ENCODE results near the gene CHPF. TPM values are rescaled to one million over a fixed set of nuclear protein-coding genes. Genes with fewer than 3 reads are reported as not detected.

The CHPF gene, protein sequence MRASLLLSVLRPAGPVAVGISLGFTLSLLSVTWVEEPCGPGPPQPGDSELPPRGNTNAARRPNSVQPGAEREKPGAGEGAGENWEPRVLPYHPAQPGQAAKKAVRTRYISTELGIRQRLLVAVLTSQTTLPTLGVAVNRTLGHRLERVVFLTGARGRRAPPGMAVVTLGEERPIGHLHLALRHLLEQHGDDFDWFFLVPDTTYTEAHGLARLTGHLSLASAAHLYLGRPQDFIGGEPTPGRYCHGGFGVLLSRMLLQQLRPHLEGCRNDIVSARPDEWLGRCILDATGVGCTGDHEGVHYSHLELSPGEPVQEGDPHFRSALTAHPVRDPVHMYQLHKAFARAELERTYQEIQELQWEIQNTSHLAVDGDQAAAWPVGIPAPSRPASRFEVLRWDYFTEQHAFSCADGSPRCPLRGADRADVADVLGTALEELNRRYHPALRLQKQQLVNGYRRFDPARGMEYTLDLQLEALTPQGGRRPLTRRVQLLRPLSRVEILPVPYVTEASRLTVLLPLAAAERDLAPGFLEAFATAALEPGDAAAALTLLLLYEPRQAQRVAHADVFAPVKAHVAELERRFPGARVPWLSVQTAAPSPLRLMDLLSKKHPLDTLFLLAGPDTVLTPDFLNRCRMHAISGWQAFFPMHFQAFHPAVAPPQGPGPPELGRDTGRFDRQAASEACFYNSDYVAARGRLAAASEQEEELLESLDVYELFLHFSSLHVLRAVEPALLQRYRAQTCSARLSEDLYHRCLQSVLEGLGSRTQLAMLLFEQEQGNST
- total RNA-seq, result 10 to 100 TPM; 16.6 to 18.4 TPM

DNA sequence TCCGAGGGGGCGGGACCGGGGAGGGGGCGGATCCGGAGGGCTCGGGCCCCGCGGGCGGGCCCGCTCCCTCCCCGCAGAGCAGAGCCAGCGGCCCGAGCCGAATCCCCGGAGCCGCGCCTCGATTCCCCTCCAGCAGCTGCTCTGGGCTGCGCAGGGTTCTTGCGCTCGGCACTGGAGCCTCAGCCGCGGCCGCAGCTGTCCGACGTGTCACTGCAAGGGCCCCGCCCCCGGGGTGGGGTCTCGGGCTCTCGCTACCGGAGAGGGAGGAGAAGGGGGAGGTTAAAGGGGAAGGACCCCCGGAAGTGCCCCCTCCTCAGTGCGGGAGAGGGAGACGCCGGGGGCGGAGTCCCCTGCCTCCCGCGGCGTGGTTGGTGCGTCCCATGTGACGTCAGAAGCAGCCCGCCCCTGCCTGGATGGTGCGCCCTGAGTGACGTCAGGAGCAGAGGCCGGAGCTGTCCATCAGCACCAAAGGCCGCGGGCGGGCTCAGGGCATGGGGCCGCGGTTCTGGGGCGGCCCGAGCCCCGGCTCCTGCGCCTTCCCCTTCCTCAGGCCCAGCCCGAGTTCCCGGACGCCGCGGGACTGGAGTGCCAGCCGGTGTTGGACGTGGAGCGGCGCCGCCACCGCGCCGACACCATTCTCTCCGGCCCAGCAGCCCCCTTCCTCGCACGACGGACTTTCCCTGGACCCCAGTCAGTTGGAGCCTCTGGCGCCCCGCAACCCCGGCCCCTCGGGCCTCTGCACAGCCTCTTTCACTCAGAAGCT is at the start of gene CHPF, which contains the start of gene TMEM198:
Gene CHPF, minus strand, starts transcription at position 214 of the 763 bp plus-strand sequence. CDS start 271 bp downstream, outside the sequence.
Gene TMEM198, plus strand, starts transcription at position 433 of the 763 bp plus-strand sequence. CDS start 700 bp downstream, outside the sequence.
- intact Hi-C loops (cut with micrococcal nuclease), result loop anchor here (5.0 kb wide), 2 partner anchors 54 to 144 kb away; partner anchors contain the start of gene STK11IP
- H3K36me3 Mint-ChIP-seq (ENCODE audit: low read depth), result peaks cover 8% of the 10 kb centered on the region
- H3K27ac Mint-ChIP-seq, result peak within 1 kb of the TSS; percentile 77
- peak; percentile 85 for ATAC-seq
- TF ChIP-seq, protein P1, sequence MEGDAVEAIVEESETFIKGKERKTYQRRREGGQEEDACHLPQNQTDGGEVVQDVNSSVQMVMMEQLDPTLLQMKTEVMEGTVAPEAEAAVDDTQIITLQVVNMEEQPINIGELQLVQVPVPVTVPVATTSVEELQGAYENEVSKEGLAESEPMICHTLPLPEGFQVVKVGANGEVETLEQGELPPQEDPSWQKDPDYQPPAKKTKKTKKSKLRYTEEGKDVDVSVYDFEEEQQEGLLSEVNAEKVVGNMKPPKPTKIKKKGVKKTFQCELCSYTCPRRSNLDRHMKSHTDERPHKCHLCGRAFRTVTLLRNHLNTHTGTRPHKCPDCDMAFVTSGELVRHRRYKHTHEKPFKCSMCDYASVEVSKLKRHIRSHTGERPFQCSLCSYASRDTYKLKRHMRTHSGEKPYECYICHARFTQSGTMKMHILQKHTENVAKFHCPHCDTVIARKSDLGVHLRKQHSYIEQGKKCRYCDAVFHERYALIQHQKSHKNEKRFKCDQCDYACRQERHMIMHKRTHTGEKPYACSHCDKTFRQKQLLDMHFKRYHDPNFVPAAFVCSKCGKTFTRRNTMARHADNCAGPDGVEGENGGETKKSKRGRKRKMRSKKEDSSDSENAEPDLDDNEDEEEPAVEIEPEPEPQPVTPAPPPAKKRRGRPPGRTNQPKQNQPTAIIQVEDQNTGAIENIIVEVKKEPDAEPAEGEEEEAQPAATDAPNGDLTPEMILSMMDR (IDR thresholded peaks at IDR 0.05), result no peak
- peak within 1 kb of the TSS; percentile 93 for H3K4me3 Mint-ChIP-seq
- POLR2A ChIA-PET, result interaction anchor here (0.9 to 1.5 kb wide), 2 partner anchors 8 to 52 kb away, joined by 3 to 4 read pairs; no protein-coding TSS in a partner anchor
- no peaks in the 10 kb centered on the region for H3K9me3 Mint-ChIP-seq
- CTCF ChIA-PET, result interaction anchor here (0.9 to 4.7 kb wide), 12 partner anchors 10 to 154 kb away, joined by 3 to 62 read pairs (median 6); partner anchors contain the start of genes GMPPA and STK11IP
- H3K4me1 Mint-ChIP-seq (ENCODE audit: low read depth), result peaks cover 21% of the 10 kb centered on the region
- DNase-seq, result peak; percentile 97
- peaks cover 15% of the 10 kb centered on the region for H3K27me3 Mint-ChIP-seq

DNA sequence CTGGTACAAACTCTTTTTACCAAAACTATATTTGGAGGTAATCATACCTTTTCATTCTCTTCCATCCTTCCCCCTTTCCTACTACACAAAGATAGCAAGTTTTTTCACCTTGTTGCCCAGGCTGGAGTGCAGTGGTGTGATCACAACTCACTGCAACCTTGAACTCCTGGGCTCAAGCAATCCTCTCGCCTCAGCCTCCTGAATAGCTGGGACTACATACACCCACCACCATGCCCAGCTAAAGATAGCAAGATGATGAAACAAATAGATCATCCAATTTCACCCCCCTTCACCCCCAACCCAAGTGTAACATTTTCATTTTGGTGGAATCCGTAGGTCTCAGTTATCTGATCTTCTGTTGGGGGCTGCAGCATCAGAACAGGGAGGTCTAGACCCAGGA is 49.5 kb upstream of the CHPF start:
- Mint-ChIP-seq H3K4me3 (no peak overlapping the region), H3K27me3 (no peaks in the 10 kb centered on the region), H3K27ac (no peak overlapping the region), H3K36me3 (ENCODE audit: low read depth) (no peaks in the 10 kb centered on the region), H3K4me1 (ENCODE audit: low read depth) (peaks cover 12% of the 10 kb centered on the region), H3K9me3 (no peaks in the 10 kb centered on the region)
- intact Hi-C loops (cut with micrococcal nuclease), result no loop called here
- ChIA-PET POLR2A (no interaction called here), CTCF (interaction anchor here (2.0 kb wide), 1 partner anchor 33 kb away, joined by 8 read pairs; no protein-coding TSS in a partner anchor)
- DNase-seq, result no peak
- no peak for ATAC-seq
- TF ChIP-seq, protein P1 (IDR thresholded peaks at IDR 0.05), result no peak

DNA sequence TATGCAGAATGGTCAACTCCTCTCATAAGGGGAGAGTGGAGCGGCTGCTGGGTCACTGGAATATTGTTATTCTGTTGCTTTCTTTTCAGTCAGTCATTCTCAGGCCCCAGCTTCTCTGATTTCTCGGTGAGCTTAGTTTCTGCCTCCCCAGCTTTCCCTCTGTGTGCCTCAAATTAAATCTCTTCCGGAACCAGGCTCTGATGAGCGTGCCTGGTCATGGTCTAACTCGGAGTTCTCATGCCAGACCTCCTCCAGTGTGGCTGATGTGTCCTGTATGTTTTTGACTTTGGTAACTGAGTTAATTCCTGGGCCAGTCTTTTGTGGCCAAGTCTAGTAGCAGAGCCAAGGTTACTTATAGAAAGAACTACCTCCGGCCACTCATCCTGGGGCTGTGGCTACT is 49.1 kb upstream of the CHPF start:
- ATAC-seq (no peak), DNase-seq (no peak)
- POLR2A ChIA-PET, result no interaction called here
- intact Hi-C loops (cut with micrococcal nuclease), result no loop called here
- no peaks in the 10 kb centered on the region for H3K36me3 Mint-ChIP-seq (ENCODE audit: low read depth)
- CTCF ChIA-PET, result interaction anchor here (1.1 to 2.0 kb wide), 3 partner anchors 33 to 50 kb away, joined by 3 to 8 read pairs (median 4); no protein-coding TSS in a partner anchor
- H3K9me3 Mint-ChIP-seq, result no peaks in the 10 kb centered on the region
- no peak overlapping the region for H3K4me3 Mint-ChIP-seq
- H3K27ac Mint-ChIP-seq, result no peak overlapping the region
- H3K27me3 Mint-ChIP-seq, result no peaks in the 10 kb centered on the region
- peaks cover 12% of the 10 kb centered on the region for H3K4me1 Mint-ChIP-seq (ENCODE audit: low read depth)
- TF ChIP-seq, protein P1 (IDR thresholded peaks at IDR 0.05), result no peak

DNA sequence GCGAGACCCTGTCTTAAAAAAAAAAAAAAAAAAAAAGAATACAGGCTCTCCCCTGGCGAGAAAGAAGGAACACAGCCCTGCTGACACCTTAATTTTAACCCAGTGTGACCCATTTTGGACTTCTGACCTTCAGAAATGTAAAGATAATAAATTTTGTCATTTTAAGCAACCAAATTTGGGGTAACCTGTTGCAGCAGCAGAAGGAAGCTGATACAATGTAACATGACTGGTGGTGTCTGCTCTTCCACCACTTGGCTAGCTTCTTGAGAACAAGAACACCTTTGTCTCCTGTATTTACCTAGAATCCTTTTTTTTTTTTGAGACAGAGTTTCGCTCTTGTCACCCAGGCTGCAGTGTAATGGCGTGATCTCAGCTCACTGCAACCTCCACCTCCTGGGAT is 47.5 kb upstream of the CHPF start:
- Mint-ChIP-seq H3K36me3 (ENCODE audit: low read depth) (no peaks in the 10 kb centered on the region), H3K9me3 (no peaks in the 10 kb centered on the region), H3K27ac (no peak overlapping the region), H3K4me3 (no peak overlapping the region), H3K27me3 (peaks cover 2% of the 10 kb centered on the region), H3K4me1 (ENCODE audit: low read depth) (peaks cover 7% of the 10 kb centered on the region)
- POLR2A ChIA-PET, result no interaction called here
- TF ChIP-seq, protein P1 (IDR thresholded peaks at IDR 0.05), result no peak
- DNase-seq (no peak), ATAC-seq (no peak)
- intact Hi-C loops (cut with micrococcal nuclease), result no loop called here
- CTCF ChIA-PET, result interaction anchor here (0.8 to 2.0 kb wide), 4 partner anchors 11 to 52 kb away, joined by 3 to 8 read pairs (median 4); no protein-coding TSS in a partner anchor
